Stimulated activated CD8-positive, alpha-beta memory T cell treated with anti-CD3 and anti-CD28 coated beads, Interleukin-12 subunit alpha, Interleukin-12 subunit beta, amount 100 ng/mL, for 24 hours (primary cell): ENCODE measurements around the gene PPP1R1C.
"Not testable (repeated sequence)": the region's sequence is repeated elsewhere in the genome, so short reads cannot be mapped to it uniquely, and the experiment has no call there.

Experiments
- DNase-seq: peaks from one replicate; pipeline ENCODE4 v3.0.0-alpha.2; 2020; ENCODE audit errors: extremely low read depth

Gene PPP1R1C, protein sequence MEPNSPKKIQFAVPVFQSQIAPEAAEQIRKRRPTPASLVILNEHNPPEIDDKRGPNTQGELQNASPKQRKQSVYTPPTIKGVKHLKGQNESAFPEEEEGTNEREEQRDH

DNA sequence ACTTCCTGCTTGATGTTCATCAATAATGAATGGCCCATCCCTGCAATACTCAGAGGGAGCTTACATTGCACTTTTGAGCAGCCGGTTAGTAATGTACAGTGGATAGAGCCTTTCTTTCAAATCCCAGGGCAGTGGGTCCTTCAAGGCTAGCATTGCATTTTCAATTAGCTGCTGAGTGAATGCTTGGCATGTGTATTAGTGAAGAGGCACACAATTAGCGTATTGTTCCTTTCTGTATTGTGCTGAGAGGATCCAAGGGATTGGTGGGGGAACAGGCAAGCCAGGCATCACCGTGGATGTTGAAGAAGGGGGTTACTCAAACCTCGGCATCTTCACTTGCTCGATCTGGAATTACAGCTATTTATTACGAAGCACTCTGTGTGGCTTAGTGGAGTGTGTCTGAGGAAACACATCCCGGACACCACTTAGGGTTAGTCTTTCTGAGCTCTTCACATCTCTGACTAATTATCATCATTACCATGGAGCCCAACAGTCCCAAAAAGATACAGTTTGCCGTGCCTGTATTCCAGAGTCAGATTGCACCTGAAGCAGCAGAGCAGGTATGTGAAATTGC, at the start of gene PPP1R1C:
PPP1R1C (plus strand) TSS at position 222 of the 574 bp plus-strand sequence; CDS start at position 480, 258 bp downstream.
- no peak for DNase-seq

DNA sequence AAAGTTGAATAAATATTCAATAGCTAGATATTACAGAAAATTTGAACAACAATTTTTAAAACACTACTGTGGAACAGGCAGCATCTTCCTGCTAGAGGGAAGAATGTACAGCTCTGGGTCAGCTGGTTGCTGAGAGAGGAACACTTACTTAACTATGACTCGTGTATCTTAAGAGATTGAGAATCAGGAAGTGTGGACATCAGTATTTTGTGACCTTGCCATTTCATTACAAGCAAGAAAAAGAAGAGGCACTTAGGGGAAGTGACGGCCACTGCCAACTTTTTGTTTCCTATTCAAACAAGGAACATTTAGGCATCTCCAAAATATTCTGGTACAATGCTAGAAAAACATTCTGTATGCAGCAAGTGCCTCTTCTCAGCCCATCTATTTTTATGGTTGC, 48.2 kb upstream of the PPP1R1C start:
- DNase-seq = no peak

DNA sequence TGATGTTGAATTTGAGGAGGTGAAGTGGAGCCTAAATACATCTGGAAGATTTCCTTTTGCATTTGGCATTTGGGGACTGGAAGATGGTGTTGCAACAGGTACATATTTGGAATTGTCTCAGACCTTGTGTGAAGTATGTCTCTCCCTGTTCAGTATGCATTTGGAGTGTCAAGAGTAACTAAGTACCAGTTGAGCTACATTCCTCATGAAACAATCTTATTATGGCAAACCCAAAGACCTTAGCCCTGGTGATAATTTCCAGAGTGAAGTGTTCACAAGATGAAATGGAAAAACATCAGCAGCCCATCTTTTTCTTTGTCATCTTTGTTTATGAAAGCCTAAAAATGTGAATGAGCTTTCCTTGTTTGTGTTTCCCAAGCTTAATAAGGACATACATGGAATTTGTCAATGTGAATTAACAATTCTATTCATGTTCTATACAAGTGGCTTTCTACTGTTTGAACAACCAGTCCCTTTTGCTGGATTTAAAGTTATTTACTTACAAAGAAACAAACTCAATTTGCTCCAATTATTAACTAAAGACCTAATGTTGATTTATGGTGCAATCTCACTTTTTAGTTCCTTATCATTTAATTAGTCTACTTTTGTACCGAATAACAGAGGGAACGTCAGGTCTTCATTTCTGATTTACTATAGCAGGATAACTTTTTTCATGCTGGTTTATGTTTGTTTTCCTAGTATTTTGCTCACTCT, 42.1 kb upstream of the PPP1R1C start:
- DNase-seq = no peak

DNA sequence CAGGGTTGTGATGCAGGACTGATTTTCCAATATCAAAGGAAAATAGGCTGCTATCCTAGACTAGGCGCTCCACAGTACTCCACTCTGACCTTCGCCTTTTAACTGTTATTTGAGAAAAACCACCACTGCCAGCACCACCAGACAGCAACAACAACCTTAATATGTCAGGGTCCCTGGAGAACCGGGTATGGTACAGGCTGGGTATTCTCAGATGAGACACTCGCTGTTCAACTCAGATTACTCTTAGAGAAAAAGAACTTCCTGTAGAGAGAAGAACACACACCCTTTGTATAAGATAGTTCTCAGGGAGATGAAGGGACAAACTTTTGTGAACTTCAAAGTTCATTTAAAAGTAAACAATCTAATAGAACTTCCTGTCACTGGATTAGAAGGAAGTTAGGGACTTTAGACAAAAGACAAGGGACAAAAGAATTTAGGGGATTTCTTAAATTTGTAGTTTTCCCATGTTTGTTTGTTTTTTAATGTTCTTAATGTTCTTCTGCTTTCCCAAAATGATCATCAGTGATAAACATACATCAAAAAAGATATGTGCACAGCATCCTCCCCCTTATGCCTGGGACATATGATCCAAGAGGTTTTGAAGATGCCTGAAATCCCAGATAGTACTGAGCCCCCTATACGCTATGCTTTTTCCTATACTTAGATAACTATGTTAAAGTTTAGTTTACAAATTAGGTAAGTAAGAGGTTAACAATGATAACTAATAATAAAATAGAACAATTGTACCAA, 41.3 kb upstream of the PPP1R1C start:
- no peak for DNase-seq

DNA sequence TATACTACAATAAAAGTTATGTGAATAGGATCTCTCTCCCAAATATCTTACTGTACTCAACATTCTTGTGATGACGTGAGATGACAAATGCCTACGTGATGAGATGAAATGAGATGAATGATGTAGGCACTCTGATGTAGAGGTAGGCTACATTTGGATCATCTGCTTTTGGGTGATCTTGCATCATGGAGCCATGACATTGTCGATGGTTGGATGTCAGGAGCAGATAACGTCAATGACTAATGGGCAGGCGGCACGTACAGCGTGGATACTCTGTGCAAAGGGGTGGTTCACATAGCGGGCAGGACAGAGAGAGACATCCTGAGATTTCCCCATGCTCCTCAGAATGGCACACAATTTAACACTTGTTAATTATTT, 40.8 kb upstream of the PPP1R1C start:
- DNase-seq = no peak

DNA sequence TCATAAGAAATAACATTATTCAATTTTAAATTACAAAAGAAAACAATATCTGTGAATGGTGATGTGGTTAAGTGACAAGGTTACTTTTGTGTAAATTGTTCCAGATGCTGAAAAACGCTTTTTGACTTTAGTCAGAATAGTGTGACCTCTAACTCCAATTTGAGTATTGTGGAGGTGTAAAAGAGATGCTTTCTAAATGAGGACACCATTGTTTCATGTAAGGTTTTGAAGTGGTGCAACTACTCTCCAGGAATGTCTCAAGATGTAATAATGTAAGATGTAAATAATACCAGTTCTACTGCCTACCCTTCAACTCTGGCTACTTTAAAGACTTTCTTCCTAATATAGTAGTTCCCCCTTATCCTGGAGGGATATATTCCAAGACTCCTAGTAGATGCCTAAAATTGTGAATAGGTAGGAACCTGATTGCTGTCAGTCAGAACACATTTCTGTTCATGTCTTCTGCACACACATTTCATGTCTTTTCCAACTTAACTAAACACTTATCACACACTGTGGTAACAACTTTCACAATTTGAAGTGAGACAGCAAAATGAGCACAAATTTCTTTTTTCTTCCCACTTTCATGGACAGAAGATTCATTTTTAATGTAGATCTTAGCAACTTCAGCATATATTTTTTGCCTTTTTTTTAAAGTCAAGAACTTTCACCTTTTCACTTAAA, 39.1 kb upstream of the PPP1R1C start:
- DNase-seq = no peak

DNA sequence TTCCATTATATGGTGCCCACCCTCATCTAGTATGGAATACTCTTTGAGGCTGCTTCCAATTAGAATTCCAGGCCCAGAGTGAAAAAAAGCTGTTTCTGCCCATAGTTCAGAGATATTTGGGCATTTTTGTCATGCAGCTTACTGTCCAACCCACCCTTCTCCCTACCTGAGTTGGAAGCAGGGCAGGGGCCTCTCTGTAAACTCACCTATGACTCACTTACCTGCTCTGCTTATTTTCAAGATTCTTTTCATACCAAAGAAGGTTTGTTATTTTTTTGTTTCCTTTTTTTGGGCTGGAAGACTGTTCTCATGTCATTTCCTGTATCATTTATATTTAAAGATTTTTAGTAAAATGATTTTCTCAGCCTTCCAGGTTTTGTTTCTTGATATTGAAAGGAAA, 38.4 kb upstream of the PPP1R1C start:
- DNase-seq = no peak

DNA sequence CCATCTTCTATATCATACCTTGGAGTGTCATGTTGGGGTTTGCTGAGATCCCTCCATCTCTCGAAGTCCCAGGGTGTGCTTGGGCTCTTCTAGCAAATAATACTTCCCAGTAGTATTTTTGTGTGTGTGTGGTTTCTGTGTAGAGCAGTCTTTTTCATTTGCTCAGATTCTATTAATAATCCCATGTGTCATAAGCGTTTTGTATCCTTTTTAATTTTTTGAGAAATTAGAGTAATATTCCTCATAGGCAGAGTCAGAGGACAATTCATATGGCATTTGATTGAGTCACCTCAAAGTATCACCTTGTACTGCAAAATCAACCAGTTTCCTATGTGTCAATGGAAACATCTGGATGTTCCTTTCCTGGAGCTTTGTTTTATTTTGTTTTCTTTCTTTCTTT, 37.4 kb upstream of the PPP1R1C start:
- no peak for DNase-seq

DNA sequence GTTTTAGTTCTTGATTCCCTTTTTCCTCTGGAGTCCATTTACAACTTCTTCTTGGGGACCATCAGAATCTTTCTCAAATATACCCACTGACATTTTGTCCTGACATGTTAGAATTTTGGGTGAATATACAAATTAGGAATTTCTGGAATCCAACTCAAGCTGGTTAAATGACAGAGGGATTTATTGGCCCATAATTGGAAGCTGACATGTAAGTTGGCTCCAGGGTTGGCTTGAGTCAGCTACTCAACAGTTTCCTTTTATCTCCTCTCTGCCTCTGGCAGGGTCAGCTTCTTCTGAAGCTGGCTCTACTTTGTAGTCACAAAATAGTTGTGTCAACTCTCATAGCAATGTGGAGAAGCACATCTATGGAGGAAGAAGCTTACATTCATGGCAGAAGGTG, 36.6 kb upstream of the PPP1R1C start:
- DNase-seq = no peak

DNA sequence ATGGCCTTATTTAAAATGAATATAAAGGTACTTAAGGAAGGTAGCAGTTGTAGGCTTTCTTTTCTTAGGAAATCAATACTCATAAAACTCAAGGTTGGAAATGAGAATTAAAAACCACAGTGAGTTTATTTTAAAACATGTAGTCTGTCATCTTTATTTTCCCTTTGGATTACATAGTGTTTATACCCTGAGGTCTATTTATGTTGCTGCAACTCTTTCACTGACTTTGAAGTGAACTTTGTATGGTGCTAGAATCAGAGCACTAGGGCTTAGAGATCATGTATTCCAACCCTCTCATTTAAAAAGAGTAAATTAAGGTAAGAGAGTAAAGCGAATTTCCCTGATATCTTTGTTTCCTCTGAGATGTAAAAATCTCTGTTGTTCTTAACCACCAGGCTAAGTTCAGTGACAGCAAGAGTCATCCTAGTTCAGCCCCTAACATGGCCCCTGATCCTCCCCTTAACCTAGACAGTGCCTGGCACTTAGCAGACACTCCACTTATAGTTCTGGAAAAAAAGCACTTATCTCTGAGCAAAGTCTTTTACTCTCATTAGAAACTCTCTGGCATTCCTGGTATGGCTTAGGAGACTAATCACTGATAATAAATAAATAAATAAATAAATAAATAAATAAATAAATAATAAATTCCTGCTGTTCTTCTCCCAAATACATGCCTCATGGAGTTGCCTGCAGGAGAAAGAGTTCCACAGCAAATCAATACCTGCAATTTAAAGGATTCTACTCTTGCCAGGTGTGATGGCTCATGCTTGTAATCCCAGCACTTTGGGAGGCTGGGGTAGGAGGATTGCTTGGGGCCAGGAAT, 33.0 kb upstream of the PPP1R1C start:
- no peak for DNase-seq

DNA sequence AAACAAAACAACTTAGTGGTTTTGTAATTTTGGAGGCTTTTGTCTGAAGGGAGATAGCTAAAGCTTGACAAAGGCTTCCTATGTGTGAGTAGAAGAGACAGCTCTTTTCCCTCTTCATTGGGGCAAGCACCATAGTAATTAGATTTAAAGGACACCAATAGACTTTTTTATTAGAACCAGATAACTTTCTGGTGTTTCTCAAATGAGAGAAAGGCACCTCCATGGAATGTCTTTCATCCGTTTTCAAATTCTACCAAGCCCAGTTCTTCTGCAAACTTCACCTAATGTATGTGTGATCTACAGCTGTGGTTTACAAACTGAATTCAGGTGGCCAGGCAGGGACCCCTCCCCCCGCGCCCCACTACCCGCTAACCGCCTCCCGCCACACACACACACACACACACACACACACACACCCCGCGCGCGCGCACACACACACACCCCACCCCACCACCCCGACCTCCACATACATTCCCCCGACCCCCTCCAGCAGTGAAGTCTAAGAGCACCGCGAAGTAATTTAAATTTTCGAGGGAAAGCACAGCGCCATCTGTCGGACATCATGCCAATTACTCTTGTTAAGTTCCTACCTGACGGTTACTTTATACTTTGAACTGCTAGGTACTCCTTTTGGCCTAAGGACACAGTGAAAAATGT, 31.6 kb upstream of the PPP1R1C start:
- DNase-seq = peak; percentile 14

DNA sequence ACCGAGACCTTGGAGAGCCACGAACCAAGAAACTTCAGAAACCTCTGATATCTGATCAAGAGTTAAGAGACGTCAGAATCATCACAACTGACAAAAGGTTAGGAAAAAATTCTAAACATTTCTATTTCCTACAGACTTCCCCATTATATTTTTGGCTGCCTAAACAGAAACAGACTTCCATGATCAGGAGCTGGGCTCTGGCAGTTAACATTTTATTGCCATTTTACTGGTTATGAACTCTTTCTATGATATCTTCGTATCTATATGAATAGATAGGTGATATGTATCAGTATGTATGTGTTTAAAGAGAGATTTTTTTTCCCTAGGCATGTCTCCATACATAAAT, 31.1 kb upstream of the PPP1R1C start:
- no peak for DNase-seq

DNA sequence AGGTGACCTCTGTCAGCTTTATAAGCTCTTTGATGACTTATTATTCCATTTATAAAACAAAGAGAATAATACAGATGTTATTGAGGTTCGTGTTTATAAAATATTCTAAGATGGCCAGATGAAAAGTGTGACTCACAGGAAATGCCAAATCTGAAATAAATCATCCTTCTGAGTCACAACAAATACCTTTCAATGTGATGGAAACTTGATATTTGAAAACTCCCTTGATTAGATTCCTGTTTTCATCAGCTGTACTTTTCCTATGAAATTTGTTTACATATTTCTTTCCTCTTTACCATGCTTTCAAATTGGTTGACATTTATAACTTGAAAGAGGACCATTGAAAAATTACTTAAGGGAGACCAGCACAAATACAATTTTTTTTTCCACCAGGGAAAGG, 30.6 kb upstream of the PPP1R1C start:
- no peak for DNase-seq

DNA sequence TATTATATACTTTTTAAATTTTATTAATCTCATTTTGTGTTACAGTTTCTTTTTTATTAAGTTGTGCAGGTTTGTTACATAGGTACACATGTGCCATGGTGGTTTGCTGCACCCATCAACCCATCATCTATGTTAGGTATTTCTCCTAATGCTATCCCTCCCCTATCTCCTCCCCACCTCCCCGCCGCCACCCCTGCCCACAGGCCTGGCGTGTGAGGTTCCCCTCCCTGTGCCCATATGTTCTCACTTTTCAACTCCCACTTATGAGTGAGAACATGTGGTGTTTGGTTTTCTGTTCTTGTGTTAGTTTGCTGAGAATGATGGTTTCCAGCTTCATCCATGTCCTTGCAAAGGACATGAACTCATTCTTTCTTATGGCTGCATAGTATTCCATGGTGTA, 29.8 kb upstream of the PPP1R1C start:
- DNase-seq = not testable (repeated sequence)

DNA sequence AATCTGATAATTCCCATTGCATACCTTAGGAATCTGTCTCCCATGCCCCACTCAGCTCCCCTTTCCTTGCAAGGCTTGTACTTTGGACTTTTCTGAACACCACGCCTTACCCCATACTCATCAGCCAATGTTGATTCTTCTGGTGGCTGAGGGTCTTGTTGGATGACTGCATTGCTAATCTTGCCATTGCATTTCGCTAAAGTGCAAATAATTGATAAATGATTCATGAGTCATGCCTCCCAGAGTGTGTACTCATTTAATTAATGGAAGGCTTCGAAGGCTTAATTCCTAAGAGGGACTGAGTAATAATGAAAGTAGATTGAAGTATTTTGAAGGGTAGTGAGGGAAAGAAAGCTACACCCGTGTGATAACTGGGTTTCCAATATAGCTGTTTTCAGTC, 28.0 kb upstream of the PPP1R1C start:
- DNase-seq = no peak

DNA sequence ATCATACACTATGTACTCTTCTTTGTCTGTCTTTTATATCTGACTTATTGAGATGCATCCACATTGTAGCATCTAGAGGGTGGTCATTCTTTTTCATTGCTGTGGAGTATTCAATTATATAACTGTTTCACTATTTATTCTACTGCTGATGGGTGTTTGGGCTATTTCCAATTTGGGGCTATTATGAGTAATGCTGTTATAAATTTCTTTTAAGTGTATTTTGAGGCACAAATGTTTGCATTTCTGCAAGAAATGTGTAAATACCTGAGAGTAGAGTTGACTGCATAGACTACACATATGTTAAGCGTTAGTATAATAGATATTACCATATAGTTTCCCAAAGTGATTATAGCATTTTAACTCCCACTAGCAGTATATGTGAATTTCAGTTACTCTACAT, 26.9 kb upstream of the PPP1R1C start:
- DNase-seq = no peak

DNA sequence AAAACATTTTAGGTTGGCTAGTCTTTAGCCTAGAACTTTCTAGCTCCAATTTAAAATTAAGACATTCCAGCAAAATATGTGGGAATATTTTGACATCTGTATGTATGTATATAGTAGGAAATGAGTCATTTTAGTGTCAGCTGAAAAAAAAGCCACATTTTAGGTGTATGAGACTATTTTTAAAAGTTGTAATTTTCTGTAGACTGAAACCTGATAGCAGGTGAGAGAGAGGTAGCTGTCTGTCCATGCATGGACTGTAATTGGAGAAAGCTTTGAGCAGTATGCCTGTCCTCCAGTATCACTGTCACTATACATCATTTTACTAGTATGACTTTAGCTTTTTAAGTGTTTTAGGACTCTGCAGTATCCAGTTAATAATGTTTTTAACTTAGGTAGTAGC, 26.1 kb upstream of the PPP1R1C start:
- DNase-seq = no peak

DNA sequence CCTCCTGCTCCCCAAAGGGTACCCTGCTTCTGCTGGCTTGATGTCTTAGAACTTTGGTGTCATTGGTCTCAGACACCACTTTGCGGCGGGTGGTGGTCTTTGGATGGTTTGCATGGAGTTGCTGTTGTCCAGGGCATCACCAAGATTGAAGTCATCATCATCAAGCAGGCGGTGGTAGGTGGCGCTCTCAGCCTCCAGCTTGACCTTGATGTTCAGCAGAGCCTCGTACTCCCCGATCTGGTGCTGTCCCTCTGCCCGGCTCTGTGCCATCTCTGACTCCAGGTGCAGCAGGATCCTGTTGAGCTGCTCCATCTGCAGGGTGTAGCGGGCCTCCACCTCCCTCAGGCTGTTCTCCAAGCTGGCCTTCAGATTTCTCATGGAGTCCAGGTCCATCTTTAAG, 24.5 kb upstream of the PPP1R1C start:
- DNase-seq = not testable (repeated sequence)

DNA sequence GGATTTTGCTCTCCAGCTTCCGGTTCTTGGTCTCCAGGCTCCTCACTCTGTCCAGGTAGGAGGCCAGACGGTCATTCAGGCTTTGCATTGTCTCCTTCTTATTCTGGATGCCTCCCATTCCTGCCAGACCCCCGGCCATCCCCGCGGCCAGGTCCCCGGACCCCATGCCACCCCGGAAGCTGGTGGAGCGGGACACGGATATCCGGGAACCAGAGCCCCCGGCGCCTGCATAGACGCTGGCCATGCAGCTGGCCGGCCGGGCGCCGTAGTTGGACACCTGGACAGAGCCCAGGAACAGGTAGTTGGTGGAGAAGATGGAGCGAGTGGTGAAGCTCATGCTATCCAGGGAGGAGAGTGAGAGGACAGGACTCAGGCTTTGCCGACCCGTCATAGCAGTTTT, 23.5 kb upstream of the PPP1R1C start:
- DNase-seq = no peak

DNA sequence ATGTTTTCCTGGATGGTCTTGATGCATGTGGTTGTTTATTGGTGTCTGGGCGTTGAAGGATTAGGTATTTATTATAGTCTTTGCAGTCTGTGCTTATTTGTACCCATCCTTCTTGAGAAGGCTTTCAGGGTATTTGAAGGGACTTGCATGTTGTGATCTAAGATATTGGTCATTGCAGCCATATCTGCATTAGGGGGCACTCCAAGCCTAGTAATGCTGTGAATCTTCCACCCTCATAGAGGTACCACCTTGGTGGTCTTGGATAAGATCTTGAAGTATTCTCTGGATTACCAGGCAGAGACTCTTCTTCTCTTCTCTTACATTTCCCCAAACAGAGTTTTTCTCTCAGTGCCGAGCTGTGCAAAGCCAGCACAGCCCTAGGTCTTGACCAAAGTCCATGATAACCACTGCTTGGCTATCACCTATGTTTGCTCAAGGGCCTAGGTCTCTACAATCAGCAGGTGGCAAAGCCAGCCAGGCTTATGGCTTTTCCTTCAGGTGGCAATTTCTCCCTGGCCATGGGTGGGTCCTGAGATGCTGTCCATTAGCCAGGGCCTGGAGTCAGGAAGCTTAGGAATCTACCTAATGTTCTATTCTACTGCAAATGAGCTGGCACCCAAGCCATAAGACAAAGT, 15.4 kb upstream of the PPP1R1C start:
- no peak for DNase-seq

DNA sequence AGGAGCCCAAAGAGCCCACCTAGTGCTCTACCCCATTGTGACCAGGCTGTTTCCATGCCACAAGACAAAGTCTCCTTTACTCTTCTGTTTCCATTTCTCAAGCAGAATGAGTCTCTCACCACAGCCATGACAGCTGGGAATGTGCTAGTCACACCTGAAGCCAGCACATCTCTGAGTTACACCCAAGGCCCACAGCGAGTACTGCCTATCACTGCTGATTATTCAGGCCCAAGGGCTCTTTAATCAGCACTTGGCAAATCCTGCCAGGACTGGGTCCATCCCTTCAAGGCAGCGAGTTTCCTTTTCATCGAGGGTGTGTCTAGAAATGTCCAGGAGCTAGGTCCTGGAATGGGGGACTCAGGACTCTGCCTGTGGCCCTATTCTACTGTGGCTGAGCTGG, 14.6 kb upstream of the PPP1R1C start:
- DNase-seq = no peak
